H9 (cell line): ENCODE measurements around the gene ZNF709. TPM values are rescaled to one million over a fixed set of nuclear protein-coding genes. Genes with fewer than 3 reads are reported as not detected.

Source experiments
- DNase-seq: peaks from one replicate; pipeline ENCODE4 v3.0.0-alpha.2; 2017
- H2AFZ ChIP-seq: one replicate; pipeline ENCODE4 v1.6.1; 2013; ENCODE audit warnings: mild to moderate bottlenecking, low read length, control low read depth, moderate library complexity
- H2AK5ac ChIP-seq: 2 replicates; pipeline ENCODE4 v1.6.1; 2013; ENCODE audit warnings: low read length, control low read depth, mixed read lengths; ENCODE audit not compliant: insufficient read length
- H2BK120ac ChIP-seq: one replicate; pipeline ENCODE4 v1.6.1; 2013; ENCODE audit warnings: low read depth, mild to moderate bottlenecking, low read length, control low read depth, inconsistent platforms; ENCODE audit not compliant: poor library complexity, severe bottlenecking
- H2BK12ac ChIP-seq: 2 replicates; pipeline ENCODE4 v1.6.1; 2013; ENCODE audit warnings: low read length, control low read depth, mixed read lengths, low read depth; ENCODE audit not compliant: insufficient read length
- H2BK15ac ChIP-seq: 2 replicates; pipeline ENCODE4 v1.6.1; 2013; ENCODE audit warnings: low read depth, low read length, control low read depth
- H2BK20ac ChIP-seq: one replicate; pipeline ENCODE4 v1.6.1; 2013; ENCODE audit warnings: low read depth, mild to moderate bottlenecking, low read length, control low read depth, inconsistent platforms; ENCODE audit not compliant: poor library complexity, severe bottlenecking
- H2BK5ac ChIP-seq: 2 replicates; pipeline ENCODE4 v1.6.1; 2013; ENCODE audit warnings: low read length, control low read depth, mixed read lengths; ENCODE audit not compliant: insufficient read length
- H3K14ac ChIP-seq: 2 replicates; pipeline ENCODE4 v1.6.1; 2013; ENCODE audit warnings: low read length, control low read depth; ENCODE audit not compliant: insufficient read depth
- H3K18ac ChIP-seq: 2 replicates; pipeline ENCODE4 v1.6.1; 2013; ENCODE audit warnings: low read depth, mild to moderate bottlenecking, mixed read lengths, low read length, control low read depth; ENCODE audit not compliant: insufficient read length
- H3K23ac ChIP-seq: 2 replicates; pipeline ENCODE4 v1.6.1; 2013; ENCODE audit warnings: low read length, control low read depth, mixed read lengths, low read depth; ENCODE audit not compliant: insufficient read length
- H3K23me2 ChIP-seq: 2 replicates; pipeline ENCODE4 v1.6.1; 2013; ENCODE audit warnings: low read depth, mild to moderate bottlenecking, mixed read lengths, low read length, control low read depth; ENCODE audit not compliant: insufficient read length, poor library complexity, severe bottlenecking
- H3K27ac ChIP-seq: 2 replicates; pipeline ENCODE4 v1.5.1; 2013; ENCODE audit warnings: low read length, control low read depth, mixed read lengths, low read depth; ENCODE audit not compliant: insufficient read length
- H3K27me3 ChIP-seq: 2 replicates; pipeline ENCODE4 v1.6.1; 2013; ENCODE audit warnings: low read length, control low read depth, inconsistent platforms; ENCODE audit not compliant: insufficient read depth
- H3K4ac ChIP-seq: 2 replicates; pipeline ENCODE4 v1.6.1; 2013; ENCODE audit warnings: low read depth, mild to moderate bottlenecking, control low read depth, inconsistent platforms, low read length, moderate library complexity
- H3K4me1 ChIP-seq: 2 replicates; pipeline ENCODE4 v1.6.1; 2013; ENCODE audit warnings: low read length, control low read depth, inconsistent platforms; ENCODE audit not compliant: insufficient read depth
- H3K4me2 ChIP-seq: 2 replicates; pipeline ENCODE4 v1.6.1; 2013; ENCODE audit warnings: low read length, control low read depth, mixed read lengths; ENCODE audit not compliant: insufficient read length, insufficient read depth
- H3K56ac ChIP-seq: 2 replicates; pipeline ENCODE4 v1.6.1; 2013; ENCODE audit warnings: low read depth, mild to moderate bottlenecking, mixed read lengths, low read length, control low read depth; ENCODE audit not compliant: insufficient read length
- H3K79me1 ChIP-seq: 2 replicates; pipeline ENCODE4 v1.6.1; 2013; ENCODE audit warnings: low read depth, mild to moderate bottlenecking, moderate library complexity, low read length, control low read depth, inconsistent platforms; ENCODE audit not compliant: insufficient read depth, poor library complexity, severe bottlenecking
- H3K79me2 ChIP-seq: 2 replicates; pipeline ENCODE4 v1.6.1; 2013; ENCODE audit warnings: low read length, control low read depth, inconsistent platforms; ENCODE audit not compliant: insufficient read depth
- H3K9ac ChIP-seq: 2 replicates; pipeline ENCODE4 v1.6.1; 2013; ENCODE audit warnings: low read length, control low read depth, mixed read lengths; ENCODE audit not compliant: insufficient read length; ENCODE audit errors: extremely low read depth
- H3K9me3 ChIP-seq: one replicate; pipeline ENCODE4 v1.6.1; 2013; ENCODE audit warnings: low read depth, low read length, inconsistent platforms; ENCODE audit not compliant: control insufficient read depth
- H3T11ph ChIP-seq: one replicate; pipeline ENCODE4 v1.6.1; 2013; ENCODE audit warnings: mild to moderate bottlenecking, low read length, control low read depth, inconsistent platforms
- H4K20me1 ChIP-seq: one replicate; pipeline ENCODE4 v1.6.1; 2013; ENCODE audit not compliant: control insufficient read depth, insufficient read length, insufficient read depth
- H4K5ac ChIP-seq: 2 replicates; pipeline ENCODE4 v1.6.1; 2013; ENCODE audit warnings: low read depth, mild to moderate bottlenecking, mixed read lengths, low read length, control low read depth; ENCODE audit not compliant: insufficient read length
- H4K8ac ChIP-seq: replicated peaks from 2 replicates; pipeline ENCODE4 v1.6.1; 2013; ENCODE audit warnings: low read length, control low read depth, mixed read lengths, low read depth; ENCODE audit not compliant: insufficient read length
- H4K91ac ChIP-seq: 2 replicates; pipeline ENCODE4 v1.6.1; 2013; ENCODE audit warnings: low read depth, mild to moderate bottlenecking, moderate library complexity, mixed read lengths, low read length, control low read depth; ENCODE audit not compliant: insufficient read length
- H3K27ac Mint-ChIP-seq, 3 experiments: 2 replicates in 2 of 3; 3 replicates in 1 of 3; pipeline ENCODE4 v1.8.0; 2020 to 2021; ENCODE audit warnings: mixed read lengths in 3 of 3, mild to moderate bottlenecking in 1 of 3, moderate library complexity in 1 of 3
- H3K27me3 Mint-ChIP-seq: 2 replicates; pipeline ENCODE4 v1.8.0; 2021; ENCODE audit warnings: low read depth, mild to moderate bottlenecking, moderate library complexity, mixed read lengths
- H3K36me3 Mint-ChIP-seq, 3 experiments: 2 replicates in 2 of 3; 3 replicates in 1 of 3; pipeline ENCODE4 v1.8.0; 2020 to 2021; ENCODE audit warnings: low read depth in 3 of 3, mixed read lengths in 3 of 3; ENCODE audit not compliant: insufficient read depth in 1 of 3
- H3K4me1 Mint-ChIP-seq, 2 experiments: 2 replicates each; pipeline ENCODE4 v1.8.0; 2020; ENCODE audit warnings: mixed read lengths in 2 of 2
- H3K4me3 Mint-ChIP-seq, 2 experiments: 2 replicates in 1 of 2; 3 replicates in 1 of 2; pipeline ENCODE4 v1.8.0; 2020 to 2021; ENCODE audit warnings: mild to moderate bottlenecking in 2 of 2, mixed read lengths in 2 of 2, moderate library complexity in 1 of 2
- H3K9me3 Mint-ChIP-seq, 2 experiments: 2 replicates in 1 of 2; 3 replicates in 1 of 2; pipeline ENCODE4 v1.8.0; 2020; ENCODE audit warnings: mild to moderate bottlenecking in 2 of 2, mixed read lengths in 2 of 2, moderate library complexity in 1 of 2
- CTCF ChIP-seq: fragments of 200-600 bp; sonication (generic); conservative IDR thresholded peaks from 3 replicates; pipeline ENCODE4 v1.8.0; 2021; ENCODE audit warnings: antibody characterized with exemption, mild to moderate bottlenecking
- WGBS: extraction: QIAGEN DNeasy Blood & Tissue Kit; methylation state at CpG from one replicate; pipeline ENCODE4 v1.1.7; 2013; ENCODE audit warnings: missing lambda C conversion rate, low lambda C conversion rate, mixed read lengths; ENCODE audit not compliant: insufficient read length; ENCODE audit errors: extremely low coverage; 5-methylcytosine and 5-hydroxymethylcytosine counted together
- total RNA-seq: library from RNA; stranded (reverse); gene quantifications from 2 replicates; pipeline ENCODE4 v1.2.1, GENCODE V29; 2021

Gene ZNF709
- total RNA-seq, 1 experiment from 2014 or later = 2.1 TPM

- no peak overlapping the region for H3K14ac ChIP-seq
- H3K79me1 ChIP-seq = no peaks in the 10 kb centered on the region
- H3K4me1 ChIP-seq = no peaks in the 10 kb centered on the region
- H3K36me3 Mint-ChIP-seq = peaks cover 62 to 67% (median 66%) of the 10 kb centered on the region in 3 experiments
- H3K9ac ChIP-seq = no peak overlapping the region
- H3K9me3 ChIP-seq = peaks cover 17% of the 10 kb centered on the region
- no peak overlapping the region for H3K56ac ChIP-seq
- no peak overlapping the region for H3K4me3 Mint-ChIP-seq
- no peak overlapping the region for H2BK20ac ChIP-seq
- no CpG with 5 or more reads among the region's 4 CpGs for WGBS
- H4K20me1 ChIP-seq = no peaks in the 10 kb centered on the region
- no peak overlapping the region for H2BK5ac ChIP-seq
- no peak overlapping the region for H2AFZ ChIP-seq
- H4K8ac ChIP-seq = no peak overlapping the region
- H3K79me2 ChIP-seq = no peaks in the 10 kb centered on the region
- no peak overlapping the region for H3K4me2 ChIP-seq
- H3K23me2 ChIP-seq = no peaks in the 10 kb centered on the region
- no peaks in the 10 kb centered on the region for H3K27me3 ChIP-seq
- no peak overlapping the region for H2BK120ac ChIP-seq
- no peak overlapping the region for H4K91ac ChIP-seq
- no peak overlapping the region for H3K27ac ChIP-seq
- no peak overlapping the region for H3K23ac ChIP-seq
- no peak overlapping the region for H4K5ac ChIP-seq
- H3K4ac ChIP-seq = no peak overlapping the region
- no peak for DNase-seq
- H2BK15ac ChIP-seq = no peak overlapping the region
- H3K27ac Mint-ChIP-seq = no peak overlapping the region
- no peak overlapping the region for H2BK12ac ChIP-seq
- H3K27me3 Mint-ChIP-seq = no peaks in the 10 kb centered on the region; the same call in 1 of the 2 replicates
- H3K4me1 Mint-ChIP-seq = no peaks in the 10 kb centered on the region
- no peak overlapping the region for H3T11ph ChIP-seq
- peaks cover 40 to 59% of the 10 kb centered on the region in 2 experiments for H3K9me3 Mint-ChIP-seq
- H2AK5ac ChIP-seq = no peak overlapping the region
- H3K18ac ChIP-seq = no peak overlapping the region
- no peak for TF ChIP-seq CTCF
These were observed 58.7 kb downstream of the ZNF709 start for GRCh38 chr19:12425888-12426274.
